ENCODE data around the gene ADAMTS3. TPM values are rescaled to one million over a fixed set of nuclear protein-coding genes. Genes with fewer than 3 reads are reported as not detected.

ADAMTS3 gene
- polyA plus RNA-seq, 2 of the 4 experiments (the other 2 are of a cell fraction): 0.03 TPM; not detected in 1

- DNase-seq (ENCODE audit: low read depth in 1 of 2, low spot score in 1 of 2) (no peak), FAIRE-seq (no peak), ATAC-seq (no peak)
- POLR2A ChIA-PET: no interaction called here
- CTCF ChIA-PET: interaction anchor here (0.5 kb wide), 1 partner anchor 312 kb away, joined by 3 read pairs; no protein-coding TSS in a partner anchor
- Histone ChIP-seq H3K4me1 (no peaks in the 10 kb centered on the region), H3K4me3 (no peak overlapping the region), H3K4me2 (no peak overlapping the region), H3K9me3 (no peaks in the 10 kb centered on the region), H3K27ac (no peak overlapping the region)
- 50% methylated on average over 7 of the region's 7 CpGs for WGBS (ENCODE audit: missing lambda C conversion rate)
- TF ChIP-seq CBX8 (IDR thresholded peaks at IDR 0.05) (no peak), ZNF302 (CRISPR knock-in tag; IDR thresholded peaks at IDR 0.05) (no peak), ESRRA (IDR thresholded peaks at IDR 0.05; ENCODE audit: borderline replicate concordance, low read length) (no peak), TFCP2L1 (CRISPR knock-in tag; IDR thresholded peaks at IDR 0.05) (no peak), NFE2L2 (conservative IDR thresholded peaks at IDR 0.05; ENCODE audit: low read length) (no peak), ATOH8 (CRISPR knock-in tag; IDR thresholded peaks at IDR 0.05; ENCODE audit: low read depth) (no peak), ZFP36 (IDR thresholded peaks at IDR 0.05; ENCODE audit: borderline replicate concordance, partially characterized antibody) (no peak), MYC (IDR thresholded peaks at IDR 0.05; ENCODE audit: borderline replicate concordance, low read length) (no peak), JUNB (IDR thresholded peaks at IDR 0.05) (no peak), FOSL2 (IDR thresholded peaks at IDR 0.05) (no peak), FOSL2 (CRISPR knock-in tag; IDR thresholded peaks at IDR 0.05) (no peak), SREBF2 (IDR thresholded peaks at IDR 0.05) (no peak), PBX3 (IDR thresholded peaks at IDR 0.05) (no peak), ZSCAN20 (CRISPR knock-in tag; IDR thresholded peaks at IDR 0.05) (no peak), CHD4 (IDR thresholded peaks at IDR 0.05; ENCODE audit: borderline replicate concordance) (no peak), FOXS1 (CRISPR knock-in tag; IDR thresholded peaks at IDR 0.05) (no peak), ZC3H11A (IDR thresholded peaks at IDR 0.05) (no peak), MAX (IDR thresholded peaks at IDR 0.05) (no peak)
These were observed 171.7 kb downstream of the ADAMTS3 start for GRCh38 chr4:72397314-72397713.

- FAIRE-seq: no peak
- no peak for TF ChIP-seq PHF8 (IDR thresholded peaks at IDR 0.05; ENCODE audit: borderline replicate concordance, low read depth)
- no peak for TF ChIP-seq CHD2 (IDR thresholded peaks at IDR 0.05; ENCODE audit: low read length, partially characterized antibody)
- no peak for TF ChIP-seq BHLHE40 (IDR thresholded peaks at IDR 0.05; ENCODE audit: low read depth, low read length)
- TF ChIP-seq HMGXB4 (CRISPR knock-in tag; IDR thresholded peaks at IDR 0.05; ENCODE audit: borderline replicate concordance): no peak
- no peak for TF ChIP-seq EP300 (IDR thresholded peaks at IDR 0.05)
- TF ChIP-seq PBX3 (IDR thresholded peaks at IDR 0.05): no peak
- no peak for TF ChIP-seq RCOR1 (IDR thresholded peaks at IDR 0.05; ENCODE audit: low read depth, low read length)
- no peak for TF ChIP-seq NPAS2 (CRISPR knock-in tag; IDR thresholded peaks at IDR 0.05; ENCODE audit: borderline replicate concordance)
- TF ChIP-seq E2F6 (IDR thresholded peaks at IDR 0.05; ENCODE audit: borderline replicate concordance, low read depth): no peak
- TF ChIP-seq NFE2L2 (conservative IDR thresholded peaks at IDR 0.05; ENCODE audit: low read length): no peak
- TF ChIP-seq MAX (IDR thresholded peaks at IDR 0.05): no peak
- no peak for TF ChIP-seq FOXS1 (CRISPR knock-in tag; IDR thresholded peaks at IDR 0.05)
- H3K27ac ChIP-seq: no peak overlapping the region
- no peak overlapping the region for H3K4me2 ChIP-seq
- 40% methylated on average over 3 of the region's 3 CpGs for WGBS (ENCODE audit: missing lambda C conversion rate)
- H3K9me3 ChIP-seq: no peaks in the 10 kb centered on the region
- H3K4me1 ChIP-seq: no peaks in the 10 kb centered on the region
- H3K4me3 ChIP-seq: no peak overlapping the region
- peak in 1 of 2 experiments; percentile 1 for DNase-seq (ENCODE audit: low read depth in 1 of 2, low spot score in 1 of 2)
- ChIA-PET POLR2A (no interaction called here), CTCF (no interaction called here)
- ATAC-seq: no peak
These were observed 174.9 kb downstream of the ADAMTS3 start for GRCh38 chr4:72394012-72394663.
